PC-3 (cell line): ENCODE results near the gene PACRGL.
A peak's percentile ranks its signal among the peaks of the same experiment; 100 is the strongest.

Experiments used
- EZH2 ChIP-seq: fragments of 300-600 bp; sonication (generic); IDR thresholded peaks from one replicate; pipeline ENCODE4 v1.6.1; 2017; ENCODE audit warnings: antibody characterized with exemption, mild to moderate bottlenecking, low read length; ENCODE audit not compliant: unreplicated experiment
- EZH2phosphoT487 ChIP-seq: fragments of 300-600 bp; sonication (generic); IDR thresholded peaks from 2 replicates; pipeline ENCODE4 v1.6.1; 2018; ENCODE audit warnings: mild to moderate bottlenecking, antibody characterized with exemption, low read length, borderline replicate concordance
- TF ChIP-seq, protein P1 (sequence below): fragments of 300-600 bp; sonication (generic); conservative IDR thresholded peaks from 2 replicates; pipeline ENCODE4 v1.5.1; 2017; ENCODE audit warnings: antibody characterized with exemption, low read depth, mild to moderate bottlenecking, low read length

DNA sequence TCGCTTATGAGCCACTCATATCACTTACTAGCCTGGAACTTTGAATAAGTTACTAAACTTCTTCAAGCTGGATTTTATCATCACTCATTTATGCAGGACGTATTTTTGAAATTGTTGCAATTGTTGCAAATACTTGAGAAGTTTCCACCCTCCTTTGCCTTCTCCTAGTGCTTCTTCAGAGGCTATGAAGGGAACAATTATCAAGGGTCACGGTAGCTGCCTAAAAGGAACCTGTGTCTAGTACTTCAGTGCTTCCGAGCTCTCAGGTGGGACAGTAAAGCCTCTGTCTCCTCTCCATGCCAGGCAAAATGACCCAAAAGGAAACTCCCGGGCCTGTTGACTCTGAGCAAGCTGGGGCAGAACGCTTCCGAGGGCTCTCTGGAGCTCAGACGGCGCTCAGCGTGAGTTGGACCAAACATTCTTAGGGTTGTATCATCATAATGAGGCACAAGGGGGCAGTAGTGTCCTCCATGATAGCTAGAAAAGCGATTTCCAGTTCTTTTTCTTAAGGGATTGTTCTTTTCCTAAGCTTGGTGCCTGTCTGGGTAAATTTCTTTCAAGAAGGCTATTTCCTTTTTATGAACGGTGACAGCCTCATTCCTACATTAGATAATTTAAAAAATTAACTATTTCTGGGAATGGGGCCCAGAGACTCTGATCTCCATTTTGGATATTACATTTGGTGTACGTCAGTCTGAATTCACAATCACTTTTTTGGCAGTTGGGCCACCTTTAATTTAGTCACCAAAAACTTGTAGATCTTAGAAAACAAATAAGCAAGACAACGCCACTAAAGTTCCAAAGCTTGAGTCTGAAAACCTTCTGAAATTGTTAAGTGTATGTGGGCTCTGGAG lies 73.1 kb downstream of the PACRGL start:
- TF ChIP-seq, protein P1, sequence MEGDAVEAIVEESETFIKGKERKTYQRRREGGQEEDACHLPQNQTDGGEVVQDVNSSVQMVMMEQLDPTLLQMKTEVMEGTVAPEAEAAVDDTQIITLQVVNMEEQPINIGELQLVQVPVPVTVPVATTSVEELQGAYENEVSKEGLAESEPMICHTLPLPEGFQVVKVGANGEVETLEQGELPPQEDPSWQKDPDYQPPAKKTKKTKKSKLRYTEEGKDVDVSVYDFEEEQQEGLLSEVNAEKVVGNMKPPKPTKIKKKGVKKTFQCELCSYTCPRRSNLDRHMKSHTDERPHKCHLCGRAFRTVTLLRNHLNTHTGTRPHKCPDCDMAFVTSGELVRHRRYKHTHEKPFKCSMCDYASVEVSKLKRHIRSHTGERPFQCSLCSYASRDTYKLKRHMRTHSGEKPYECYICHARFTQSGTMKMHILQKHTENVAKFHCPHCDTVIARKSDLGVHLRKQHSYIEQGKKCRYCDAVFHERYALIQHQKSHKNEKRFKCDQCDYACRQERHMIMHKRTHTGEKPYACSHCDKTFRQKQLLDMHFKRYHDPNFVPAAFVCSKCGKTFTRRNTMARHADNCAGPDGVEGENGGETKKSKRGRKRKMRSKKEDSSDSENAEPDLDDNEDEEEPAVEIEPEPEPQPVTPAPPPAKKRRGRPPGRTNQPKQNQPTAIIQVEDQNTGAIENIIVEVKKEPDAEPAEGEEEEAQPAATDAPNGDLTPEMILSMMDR, result peak; percentile 73
- TF ChIP-seq EZH2, result no peak
- TF ChIP-seq EZH2phosphoT487, result no peak
